G401 (cell line): Measurements from ENCODE around the gene DDX39A. TPM values are rescaled to one million over a fixed set of nuclear protein-coding genes. Genes with fewer than 3 reads are reported as not detected.
A peak's percentile ranks its signal among the peaks of the same experiment; 100 is the strongest.
"Not testable (repeated sequence)": the region's sequence is repeated elsewhere in the genome, so short reads cannot be mapped to it uniquely, and the experiment has no call there.

Source experiments
- DNase-seq: peaks from one replicate; pipeline ENCODE4 v3.0.0-alpha.2; 2015; ENCODE audit warnings: low spot score
- in situ Hi-C: cut with HindIII; loops from 2 replicates; pipeline ENCODE4 v1.10.0; 2016; ENCODE audit warnings: low sequenced_read_pairs, mixed read lengths
- total RNA-seq: library from RNA; depleted of rRNA; stranded (reverse); fragments of >200 nt; shearing (Covaris generic); gene quantifications from 2 replicates; pipeline ENCODE4 v1.2.3, GENCODE V29; 2014

Gene DDX39A
- total RNA-seq, 1 experiment from 2014 or later = 204 TPM

GRCh38 chr19:14411161-14411937 is 7.8 kb downstream of the DDX39A start:
- in situ Hi-C loops = loop anchor here (10.0 kb wide), 1 partner anchor 147 kb away; no protein-coding TSS in a partner anchor
- no peak for DNase-seq

- in situ Hi-C loops = loop anchor here (10.0 kb wide), 1 partner anchor 146 kb away; no protein-coding TSS in a partner anchor
- DNase-seq = no peak
Measured at GRCh38 chr19:14410091-14411051, 8.8 kb downstream of the DDX39A start.

- no peak for DNase-seq
- in situ Hi-C loops = loop anchor here (10.0 kb wide), 1 partner anchor 145 kb away; no protein-coding TSS in a partner anchor
Measured at GRCh38 chr19:14409146-14410023, 9.8 kb downstream of the DDX39A start.

GRCh38 chr19:14408491-14409145 is 10.5 kb downstream of the DDX39A start:
- DNase-seq = no peak

GRCh38 chr19:14407605-14408484 is 11.3 kb downstream of the DDX39A start:
- DNase-seq = no peak
- in situ Hi-C loops = no loop called here

More at GRCh38 chr19:14408491-14409145, 10.5 kb downstream of the DDX39A start:
- in situ Hi-C loops = no loop called here

GRCh38 chr19:14406645-14407401 is 12.3 kb downstream of the DDX39A start:
- no peak for DNase-seq
- in situ Hi-C loops = no loop called here

- DNase-seq = peak; percentile 85
- in situ Hi-C loops = no loop called here
Measured at GRCh38 chr19:14405758-14406644, 13.1 kb downstream of the DDX39A start.

GRCh38 chr19:14405380-14405757 is 13.8 kb downstream of the DDX39A start:
- in situ Hi-C loops = no loop called here
- no peak for DNase-seq

GRCh38 chr19:14404312-14404711 is 14.8 kb downstream of the DDX39A start:
- in situ Hi-C loops = no loop called here
- DNase-seq = peak; percentile 62

- in situ Hi-C loops = not testable (repeated sequence)
Measured at GRCh38 chr19:14403145-14403930, 15.8 kb downstream of the DDX39A start.

GRCh38 chr19:14402332-14403144 is 16.6 kb downstream of the DDX39A start:
- no peak for DNase-seq
- in situ Hi-C loops = no loop called here

More at GRCh38 chr19:14403145-14403930, 15.8 kb downstream of the DDX39A start:
- not testable (repeated sequence) for DNase-seq

- in situ Hi-C loops = no loop called here
- DNase-seq = no peak
Measured at GRCh38 chr19:14401468-14402195, 17.5 kb downstream of the DDX39A start.

GRCh38 chr19:14400951-14401431 is 18.1 kb downstream of the DDX39A start:
- in situ Hi-C loops = no loop called here
- DNase-seq = no peak

- DNase-seq, in situ Hi-C loops: not testable (repeated sequence)
Measured at GRCh38 chr19:14397168-14397567, 22.0 kb downstream of the DDX39A start.
